Astrocyte (in vitro differentiated cells and primary cell): ENCODE results near the gene TRIM8. TPM values are rescaled to one million over a fixed set of nuclear protein-coding genes. Genes with fewer than 3 reads are reported as not detected.

Experiments used
- DNase-seq: peaks from one replicate; pipeline ENCODE4 v3.0.0-alpha.2; 2010; ENCODE audit warnings: low read depth
- FAIRE-seq: peaks from 2 replicates; lab custom pipeline; 2011; peaks lifted over from hg19 to GRCh38; lab: Jason Lieb, UNC
- H2AFZ ChIP-seq: 2 replicates; pipeline ENCODE4 v1.6.0; 2012; ENCODE audit warnings: low read depth, low read length, inconsistent platforms
- H3K27ac ChIP-seq: 2 replicates; pipeline ENCODE4 v1.5.1; 2011; ENCODE audit warnings: low read depth, low read length, inconsistent platforms
- H3K27me3 ChIP-seq: 2 replicates; pipeline ENCODE4 v1.6.0; 2011; ENCODE audit warnings: low read length, inconsistent platforms; ENCODE audit not compliant: insufficient read depth
- H3K36me3 ChIP-seq: 2 replicates; pipeline ENCODE4 v1.5.1; 2011; ENCODE audit warnings: low read length, inconsistent platforms; ENCODE audit not compliant: insufficient read depth
- H3K4me1 ChIP-seq: 2 replicates; pipeline ENCODE4 v1.5.1; 2011; ENCODE audit warnings: low read length, inconsistent platforms; ENCODE audit not compliant: insufficient read depth
- H3K4me2 ChIP-seq: 2 replicates; pipeline ENCODE4 v1.6.0; 2012; ENCODE audit warnings: low read length, inconsistent platforms
- H3K4me3 ChIP-seq: 2 replicates; pipeline ENCODE4 v1.5.1; 2011; ENCODE audit warnings: low read depth, mild to moderate bottlenecking, low read length, inconsistent platforms; ENCODE audit not compliant: insufficient read depth
- H3K79me2 ChIP-seq: 2 replicates; pipeline ENCODE4 v1.6.0; 2012; ENCODE audit warnings: mild to moderate bottlenecking, low read length, inconsistent platforms; ENCODE audit not compliant: insufficient read depth
- H3K9ac ChIP-seq: 2 replicates; pipeline ENCODE4 v1.6.0; 2012; ENCODE audit warnings: mild to moderate bottlenecking, low read length, inconsistent platforms
- H3K9me3 ChIP-seq: 2 replicates; pipeline ENCODE4 v1.5.1; 2012; ENCODE audit warnings: low read depth, mild to moderate bottlenecking, low read length, inconsistent platforms; ENCODE audit not compliant: insufficient read depth
- H4K20me1 ChIP-seq: 2 replicates; pipeline ENCODE4 v1.6.0; 2012; ENCODE audit warnings: low read length, inconsistent platforms; ENCODE audit not compliant: insufficient read depth
- H3K27ac Mint-ChIP-seq: one replicate; pipeline ENCODE4 v1.8.0; 2021; ENCODE audit warnings: mild to moderate bottlenecking, mixed read lengths; ENCODE audit not compliant: unreplicated experiment
- H3K27me3 Mint-ChIP-seq: one replicate; pipeline ENCODE4 v1.8.0; 2021; ENCODE audit warnings: low read depth, mixed read lengths; ENCODE audit not compliant: unreplicated experiment
- H3K36me3 Mint-ChIP-seq: one replicate; pipeline ENCODE4 v1.8.0; 2021; ENCODE audit warnings: low read depth, mixed read lengths; ENCODE audit not compliant: unreplicated experiment
- H3K4me1 Mint-ChIP-seq: one replicate; pipeline ENCODE4 v1.8.0; 2021; ENCODE audit warnings: low read depth, mixed read lengths; ENCODE audit not compliant: unreplicated experiment
- H3K4me3 Mint-ChIP-seq: one replicate; pipeline ENCODE4 v1.8.0; 2021; ENCODE audit warnings: mild to moderate bottlenecking, moderate library complexity, mixed read lengths; ENCODE audit not compliant: unreplicated experiment
- H3K9me3 Mint-ChIP-seq: one replicate; pipeline ENCODE4 v1.8.0; 2021; ENCODE audit warnings: mild to moderate bottlenecking, mixed read lengths; ENCODE audit not compliant: unreplicated experiment
- CTCF ChIP-seq: IDR thresholded peaks from 2 replicates; pipeline ENCODE4 v1.5.1; 2011; ENCODE audit warnings: low read depth, mild to moderate bottlenecking, inconsistent platforms, low read length, moderate library complexity; ENCODE audit not compliant: insufficient read depth
- EZH2 ChIP-seq: IDR thresholded peaks from 2 replicates; pipeline ENCODE4 v1.6.1; 2012; ENCODE audit warnings: mild to moderate bottlenecking, low read length, inconsistent platforms; ENCODE audit not compliant: insufficient read depth
- total RNA-seq: library from RNA; stranded (reverse); gene quantifications from 2 replicates; pipeline ENCODE4 v1.2.1, GENCODE V29; 2021

Gene TRIM8
- total RNA-seq, 1 donor from 2014 or later, result 117 TPM

GRCh38 chr10:102645741-102646609, 1.7 kb downstream of the TRIM8 start:
- Histone ChIP-seq H3K4me3 (peak overlapping the region; percentile 86), H3K79me2 (peaks cover 71% of the 10 kb centered on the region), H2AFZ (peak overlapping the region; percentile 19), H4K20me1 (peaks cover 66% of the 10 kb centered on the region), H3K36me3 (no peaks in the 10 kb centered on the region), H3K4me1 (peaks cover 45% of the 10 kb centered on the region), H3K27ac (peak overlapping the region; percentile 93), H3K27me3 (no peaks in the 10 kb centered on the region), H3K9me3 (no peaks in the 10 kb centered on the region), H3K4me2 (peak overlapping the region; percentile 93), H3K9ac (peak overlapping the region; percentile 90)
- Mint-ChIP-seq H3K27me3 (no peaks in the 10 kb centered on the region), H3K36me3 (peaks cover 4% of the 10 kb centered on the region), H3K27ac (peak overlapping the region; percentile 95), H3K4me1 (peaks cover 31% of the 10 kb centered on the region), H3K9me3 (no peaks in the 10 kb centered on the region), H3K4me3 (peak overlapping the region; percentile 92)
- DNase-seq (peak; percentile 94), FAIRE-seq (peak; percentile 13)
- TF ChIP-seq EZH2, result no peak
- TF ChIP-seq CTCF, result no peak

- Histone ChIP-seq H3K36me3 (no peaks in the 10 kb centered on the region), H3K9ac (peak overlapping the region; percentile 90), H3K4me1 (peaks cover 40% of the 10 kb centered on the region), H4K20me1 (peaks cover 74% of the 10 kb centered on the region), H3K4me2 (peak overlapping the region; percentile 93), H3K27ac (peak overlapping the region; percentile 93), H2AFZ (no peak overlapping the region), H3K27me3 (no peaks in the 10 kb centered on the region), H3K4me3 (peak overlapping the region; percentile 86), H3K9me3 (no peaks in the 10 kb centered on the region), H3K79me2 (peaks cover 79% of the 10 kb centered on the region)
- Mint-ChIP-seq H3K27me3 (no peaks in the 10 kb centered on the region), H3K36me3 (peaks cover 4% of the 10 kb centered on the region), H3K4me1 (peaks cover 27% of the 10 kb centered on the region), H3K27ac (peak overlapping the region; percentile 95), H3K4me3 (peak overlapping the region; percentile 92), H3K9me3 (no peaks in the 10 kb centered on the region)
- FAIRE-seq (no peak), DNase-seq (no peak)
- TF ChIP-seq CTCF, result no peak
- no peak for TF ChIP-seq EZH2
Measured at GRCh38 chr10:102646610-102647442, 2.5 kb downstream of the TRIM8 start.
